Retinal pigment epithelial cell (primary cell): ENCODE data around the gene NSMF.
A peak's percentile ranks its signal among the peaks of the same experiment; 100 is the strongest.

ENCODE experiments used
- DNase-seq: peaks from one replicate; pipeline ENCODE4 v3.0.0-alpha.2; 2010; ENCODE audit warnings: low read depth
- H3K4me3 ChIP-seq: 2 replicates; pipeline ENCODE4 v1.5.1; 2011; ENCODE audit warnings: mild to moderate bottlenecking, low read length, control low read depth, moderate library complexity
- CTCF ChIP-seq: conservative IDR thresholded peaks from 2 replicates; pipeline ENCODE4 v1.5.1; 2011; ENCODE audit warnings: low read depth, low read length, control low read depth, inconsistent platforms

The NSMF gene

DNA sequence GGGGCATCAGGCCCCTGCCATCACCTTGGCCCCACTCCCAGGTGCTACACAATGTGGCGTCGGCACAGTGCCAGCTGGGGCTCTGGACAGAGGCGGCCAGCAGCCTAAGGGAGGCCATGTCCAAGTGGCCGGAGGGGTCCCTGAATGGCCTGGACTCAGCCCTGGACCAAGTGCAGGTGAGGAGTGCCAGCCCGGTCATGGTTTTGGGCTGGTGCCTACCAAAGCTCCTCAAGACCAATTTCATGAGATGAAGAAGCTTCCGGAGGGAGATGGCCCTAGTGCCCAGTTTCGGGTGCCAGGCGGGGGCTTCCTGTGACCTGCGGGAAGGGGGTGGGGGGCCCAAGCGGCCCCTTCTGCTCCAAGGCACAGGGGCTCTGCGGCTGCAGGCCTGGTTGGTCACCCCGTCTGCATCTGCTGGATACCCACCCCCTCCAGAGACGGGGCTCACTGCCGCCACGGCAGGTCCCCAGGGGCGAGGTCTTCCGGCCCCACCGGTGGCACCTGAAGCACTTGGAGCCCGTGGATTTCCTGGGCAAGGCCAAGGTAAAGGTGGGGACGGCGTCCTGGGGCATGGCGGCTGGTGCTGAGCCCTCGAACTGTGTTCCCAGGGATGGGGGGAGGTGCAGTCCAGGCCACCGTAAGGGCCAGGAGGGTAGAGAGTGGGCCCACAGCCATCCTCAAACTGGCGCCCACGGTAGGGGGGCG is 30.1 kb downstream of the NSMF start:
- H3K4me3 ChIP-seq = no peak overlapping the region
- DNase-seq = no peak
- TF ChIP-seq CTCF = no peak

- no peak overlapping the region for H3K4me3 ChIP-seq
- no peak for DNase-seq
- no peak for TF ChIP-seq CTCF
Observed at GRCh38 chr9:137428311-137428630, 30.9 kb downstream of the NSMF start.

DNA sequence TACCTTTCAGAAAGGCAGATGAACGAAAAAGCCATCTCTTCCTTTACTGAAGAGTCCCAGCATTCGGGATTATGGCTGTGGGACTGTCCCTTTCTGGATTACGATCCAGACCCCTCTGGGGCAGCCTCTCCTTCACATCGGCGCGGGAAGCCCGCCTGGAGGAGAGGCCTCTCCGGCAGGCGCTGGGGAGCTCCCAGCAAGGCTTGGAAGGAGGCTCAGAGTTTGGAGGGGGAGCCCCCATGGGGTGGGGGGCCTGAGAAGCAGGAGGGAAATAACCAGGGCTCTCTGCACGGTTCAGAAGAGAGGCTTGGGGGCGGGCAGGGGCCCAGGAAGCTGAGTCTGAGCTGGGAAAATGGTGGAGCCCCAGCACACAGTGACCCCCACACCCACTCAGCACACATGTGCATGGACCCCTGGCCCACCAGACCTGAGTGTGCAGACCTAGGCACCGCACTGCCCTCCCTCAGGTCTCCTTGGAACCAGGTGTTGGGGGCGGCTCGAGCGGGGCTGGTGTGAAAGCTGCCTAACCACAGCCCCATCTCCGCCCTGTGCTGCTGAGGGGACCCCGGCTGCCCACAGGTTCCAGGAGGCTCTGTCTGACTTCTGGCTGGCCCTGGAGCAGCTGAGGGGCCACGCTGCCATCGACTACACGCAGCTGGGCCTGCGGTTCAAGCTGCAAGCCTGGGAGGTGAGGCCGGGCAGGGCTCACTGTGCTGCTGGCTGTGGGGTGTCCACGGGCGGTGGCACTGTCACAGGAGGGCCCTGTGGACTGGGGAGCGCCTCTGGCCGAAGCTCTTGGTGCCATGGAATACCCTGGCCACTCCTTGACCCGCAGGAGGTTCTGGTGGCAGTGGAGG is 31.5 kb downstream of the NSMF start:
- H3K4me3 ChIP-seq = no peak overlapping the region
- no peak for TF ChIP-seq CTCF
- DNase-seq = no peak

DNA sequence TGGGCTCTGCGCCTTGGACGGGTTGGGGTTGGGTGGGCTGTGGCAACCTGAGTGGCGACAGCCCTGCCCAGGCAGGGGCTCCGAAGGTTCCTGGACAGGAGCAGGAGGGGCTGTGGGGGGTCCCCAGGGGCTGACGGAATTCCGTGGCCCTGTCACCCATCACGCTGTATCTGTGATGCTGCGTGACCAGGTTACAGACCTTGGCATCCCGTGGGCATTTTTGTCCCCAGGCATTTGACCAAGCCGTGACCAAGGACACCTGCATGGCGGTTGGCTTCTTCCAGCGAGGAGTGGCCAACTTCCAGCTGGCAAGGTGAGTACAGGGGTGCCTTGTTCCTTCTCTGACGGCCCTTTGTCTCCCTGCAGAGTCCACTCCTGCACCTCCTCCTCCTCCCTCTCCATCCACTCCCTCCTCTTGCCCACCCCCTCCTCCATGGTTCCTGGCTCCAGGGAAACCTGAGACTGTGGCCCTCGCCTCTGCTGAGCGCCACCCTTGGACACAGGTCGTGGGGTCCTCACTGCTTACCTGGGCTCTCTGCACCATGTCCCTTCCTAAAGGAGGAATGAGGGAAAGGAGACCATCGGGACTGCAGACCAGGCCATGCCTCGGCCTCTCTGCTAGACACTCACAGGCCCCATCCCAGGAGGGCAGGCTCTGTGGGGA is 33.0 kb downstream of the NSMF start:
- no peak for DNase-seq
- TF ChIP-seq CTCF = no peak

GRCh38 chr9:137423514-137424291 is 35.4 kb downstream of the NSMF start:
- no peak for TF ChIP-seq CTCF
- DNase-seq = no peak
- peak overlapping the region; percentile 40 for H3K4me3 ChIP-seq

More for the DNA sequence above, 33.0 kb downstream of the NSMF start:
- no peak overlapping the region for H3K4me3 ChIP-seq

- peak within 1 kb of the TSS; percentile 78 for H3K4me3 ChIP-seq
- DNase-seq = peak; percentile 61
- TF ChIP-seq CTCF = peak; percentile 58
Observed at GRCh38 chr9:137422604-137423513, 36.3 kb downstream of the NSMF start, which contains the start of the genes EXD3 and NOXA1. Gene EXD3, minus strand, starts transcription at chr9:137423162. Its CDS starts 27,805 bp downstream, at chr9:137395357. Gene NOXA1, plus strand, starts transcription at chr9:137423393. Its CDS starts 137 bp downstream, at chr9:137423530.
